ENCODE data around the gene TPRA1. TPM values are rescaled to one million over a fixed set of nuclear protein-coding genes. Genes with fewer than 3 reads are reported as not detected.
"Not testable (repeated sequence)": the region's sequence is repeated elsewhere in the genome, so short reads cannot be mapped to it uniquely, and the experiment has no call there.

TPRA1 gene
- total RNA-seq, 1 experiment from 2014 or later = 55.1 TPM

GRCh38 chr3:127616836-127617605 lies 26.5 kb upstream of the TPRA1 start:
- no peak for DNase-seq (ENCODE audit: low read depth)

GRCh38 chr3:127615631-127616305 lies 25.2 kb upstream of the TPRA1 start:
- DNase-seq (ENCODE audit: low read depth) = no peak

- no peak for DNase-seq (ENCODE audit: low read depth)
These were observed 24.5 kb upstream of the TPRA1 start for GRCh38 chr3:127614928-127615589.

GRCh38 chr3:127613406-127613805 lies 22.9 kb upstream of the TPRA1 start:
- no peak for DNase-seq (ENCODE audit: low read depth)

- DNase-seq (ENCODE audit: low read depth) = no peak
These were observed 22.4 kb upstream of the TPRA1 start for GRCh38 chr3:127612966-127613365.

GRCh38 chr3:127611251-127611650 lies 20.7 kb upstream of the TPRA1 start:
- no peak for DNase-seq (ENCODE audit: low read depth)

GRCh38 chr3:127610105-127610504 lies 19.6 kb upstream of the TPRA1 start:
- DNase-seq (ENCODE audit: low read depth) = no peak

- no peak for DNase-seq (ENCODE audit: low read depth)
These were observed 17.8 kb upstream of the TPRA1 start for GRCh38 chr3:127608362-127608718.

GRCh38 chr3:127607675-127608361 lies 17.3 kb upstream of the TPRA1 start:
- DNase-seq (ENCODE audit: low read depth) = no peak

- DNase-seq (ENCODE audit: low read depth) = no peak
These were observed 16.6 kb upstream of the TPRA1 start for GRCh38 chr3:127606981-127607595.

- no peak for DNase-seq (ENCODE audit: low read depth)
These were observed 15.7 kb upstream of the TPRA1 start for GRCh38 chr3:127606086-127606805.

- DNase-seq (ENCODE audit: low read depth) = not testable (repeated sequence)
These were observed 15.0 kb upstream of the TPRA1 start for GRCh38 chr3:127605547-127605946.

- DNase-seq (ENCODE audit: low read depth) = no peak
These were observed 14.1 kb upstream of the TPRA1 start for GRCh38 chr3:127604546-127605165.

GRCh38 chr3:127604035-127604434 lies 13.5 kb upstream of the TPRA1 start:
- no peak for DNase-seq (ENCODE audit: low read depth)

GRCh38 chr3:127600749-127601456 lies 10.4 kb upstream of the TPRA1 start:
- DNase-seq (ENCODE audit: low read depth) = no peak

GRCh38 chr3:127598841-127599570 lies 8.5 kb upstream of the TPRA1 start:
- no peak for DNase-seq (ENCODE audit: low read depth)

GRCh38 chr3:127597020-127597771 lies 6.7 kb upstream of the TPRA1 start:
- no peak for DNase-seq (ENCODE audit: low read depth)

GRCh38 chr3:127595303-127595702 lies 4.8 kb upstream of the TPRA1 start:
- DNase-seq (ENCODE audit: low read depth) = no peak

Measured in LHCN-M2 (cell line).